ENCODE data around the gene C2CD4C.

DNA sequence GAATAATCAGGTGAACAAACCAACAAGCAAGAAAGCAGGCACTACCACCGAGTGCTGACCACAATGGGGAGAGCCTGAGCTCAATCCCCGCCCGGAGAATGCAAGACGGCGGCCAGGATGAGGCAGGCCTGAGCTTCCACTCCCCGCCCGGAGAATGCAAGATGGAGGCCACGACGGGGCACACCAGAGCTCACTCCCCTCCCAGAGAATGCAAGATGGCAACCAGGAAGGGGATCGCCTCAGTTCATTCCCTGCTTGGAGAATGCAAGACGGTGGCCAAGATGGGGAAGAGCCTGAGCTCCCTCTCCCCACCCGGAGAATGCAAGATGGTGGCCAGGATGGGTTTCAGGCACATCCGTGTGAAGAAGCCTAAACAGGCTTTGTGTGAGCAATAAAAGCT, 39.7 kb downstream of the C2CD4C start:
- TF ChIP-seq, protein P1, sequence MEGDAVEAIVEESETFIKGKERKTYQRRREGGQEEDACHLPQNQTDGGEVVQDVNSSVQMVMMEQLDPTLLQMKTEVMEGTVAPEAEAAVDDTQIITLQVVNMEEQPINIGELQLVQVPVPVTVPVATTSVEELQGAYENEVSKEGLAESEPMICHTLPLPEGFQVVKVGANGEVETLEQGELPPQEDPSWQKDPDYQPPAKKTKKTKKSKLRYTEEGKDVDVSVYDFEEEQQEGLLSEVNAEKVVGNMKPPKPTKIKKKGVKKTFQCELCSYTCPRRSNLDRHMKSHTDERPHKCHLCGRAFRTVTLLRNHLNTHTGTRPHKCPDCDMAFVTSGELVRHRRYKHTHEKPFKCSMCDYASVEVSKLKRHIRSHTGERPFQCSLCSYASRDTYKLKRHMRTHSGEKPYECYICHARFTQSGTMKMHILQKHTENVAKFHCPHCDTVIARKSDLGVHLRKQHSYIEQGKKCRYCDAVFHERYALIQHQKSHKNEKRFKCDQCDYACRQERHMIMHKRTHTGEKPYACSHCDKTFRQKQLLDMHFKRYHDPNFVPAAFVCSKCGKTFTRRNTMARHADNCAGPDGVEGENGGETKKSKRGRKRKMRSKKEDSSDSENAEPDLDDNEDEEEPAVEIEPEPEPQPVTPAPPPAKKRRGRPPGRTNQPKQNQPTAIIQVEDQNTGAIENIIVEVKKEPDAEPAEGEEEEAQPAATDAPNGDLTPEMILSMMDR (IDR thresholded peaks at IDR 0.05 in 8 of 11, conservative IDR thresholded peaks at IDR 0.05 in 3 of 11) = no peak
- TF ChIP-seq POLR2A (IDR thresholded peaks at IDR 0.05) = no peak
